OCI-LY1 (cell line): Measurements from ENCODE around the gene KMT5C.

Experiments
- CTCF ChIP-seq: fragments of 200-600 bp; sonication (generic), shearing (Covaris generic); IDR thresholded peaks from 2 replicates; pipeline ENCODE4 v1.5.1; 2017; ENCODE audit warnings: mild to moderate bottlenecking, antibody characterized with exemption, low read length, moderate library complexity, mixed read lengths
- EZH2 ChIP-seq: fragments of 200-600 bp; sonication (generic), shearing (Covaris generic); IDR thresholded peaks from 2 replicates; pipeline ENCODE4 v1.8.0; 2017; ENCODE audit warnings: borderline replicate concordance, mixed run types, mild to moderate bottlenecking, antibody characterized with exemption, low read length, moderate library complexity, mixed read lengths

DNA sequence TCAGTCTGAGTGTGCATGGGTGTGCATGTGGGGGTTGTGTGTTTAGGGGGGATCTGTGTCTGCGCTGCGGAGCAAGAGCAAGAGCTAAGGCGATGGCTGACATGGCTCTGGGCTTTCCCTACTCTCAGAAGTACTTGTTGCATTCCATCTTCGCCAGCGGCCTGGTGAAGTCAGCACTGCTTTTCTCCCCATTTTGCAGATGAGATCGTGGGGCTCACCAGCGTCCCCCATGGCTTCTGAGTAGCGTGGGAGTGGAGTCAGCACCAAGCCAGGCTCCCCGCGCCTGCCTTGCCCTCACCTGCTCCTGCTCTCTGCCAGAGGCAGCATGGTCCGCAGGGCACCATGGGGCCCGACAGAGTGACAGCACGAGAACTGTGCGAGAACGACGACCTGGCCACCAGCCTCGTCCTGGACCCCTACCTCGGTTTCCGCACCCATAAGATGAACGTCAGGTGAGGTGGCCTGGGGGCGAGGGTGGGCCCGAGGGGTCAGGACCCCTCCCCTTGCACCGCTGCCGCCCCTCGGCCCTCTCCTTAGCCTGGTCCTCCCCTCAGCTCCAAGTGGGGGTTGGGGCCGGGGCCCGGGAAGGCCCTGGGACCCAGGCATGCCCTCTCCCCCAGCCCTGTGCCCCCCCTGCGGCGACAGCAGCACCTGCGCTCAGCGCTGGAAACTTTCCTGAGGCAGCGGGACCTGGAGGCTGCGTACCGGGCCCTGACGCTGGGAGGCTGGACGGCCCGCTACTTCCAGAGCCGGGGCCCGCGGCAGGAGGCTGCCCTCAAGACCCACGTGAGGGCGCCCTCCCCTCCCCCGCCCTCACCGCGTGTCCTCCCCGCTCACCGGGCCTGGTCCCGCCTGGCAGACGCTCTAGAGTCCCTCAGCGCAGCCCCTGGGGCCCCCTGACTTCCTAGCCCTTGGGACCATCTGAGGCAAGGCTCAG lies 2.2 kb downstream of the KMT5C start:
- TF ChIP-seq EZH2 (no peak), CTCF (no peak)
